Neural progenitor cell (in vitro differentiated cells): ENCODE results near the gene ATXN7L1. TPM values are rescaled to one million over a fixed set of nuclear protein-coding genes. Genes with fewer than 3 reads are reported as not detected.

Experiments
- DNase-seq: peaks from one replicate; pipeline ENCODE4 v3.0.0-alpha.2; 2016; ENCODE audit warnings: low spot score
- H2AFZ ChIP-seq: fragments of 200-600 bp; sonication (generic); replicated peaks from 2 replicates; pipeline ENCODE4 v1.6.1; 2016; ENCODE audit warnings: antibody characterized with exemption
- H3F3A ChIP-seq: fragments of 200-600 bp; sonication (generic); 2 replicates; pipeline ENCODE4 v1.6.1; 2016; ENCODE audit warnings: antibody characterized with exemption, low read depth
- H3K27ac ChIP-seq: fragments of 200-600 bp; sonication (generic); 2 replicates; pipeline ENCODE4 v1.5.1; 2016; ENCODE audit warnings: mild to moderate bottlenecking
- H3K27me3 ChIP-seq: fragments of 200-600 bp; sonication (generic); 2 replicates; pipeline ENCODE4 v1.6.1; 2016; ENCODE audit warnings: mild to moderate bottlenecking, moderate library complexity
- H3K36me3 ChIP-seq: fragments of 200-600 bp; sonication (generic); 2 replicates; pipeline ENCODE4 v1.5.1; 2016
- H3K4me1 ChIP-seq: fragments of 200-600 bp; sonication (generic); 2 replicates; pipeline ENCODE4 v1.6.1; 2016; ENCODE audit warnings: mixed run types
- H3K4me2 ChIP-seq: fragments of 200-600 bp; sonication (generic); 2 replicates; pipeline ENCODE4 v1.6.1; 2016
- H3K4me3 ChIP-seq: fragments of 200-600 bp; sonication (generic); 2 replicates; pipeline ENCODE4 v1.5.1; 2016
- H3K79me2 ChIP-seq: fragments of 200-600 bp; sonication (generic); 2 replicates; pipeline ENCODE4 v1.6.1; 2016; ENCODE audit warnings: low read depth
- H3K9ac ChIP-seq: fragments of 200-600 bp; sonication (generic); 2 replicates; pipeline ENCODE4 v1.6.1; 2016
- H3K9me3 ChIP-seq: fragments of 200-600 bp; sonication (generic); 2 replicates; pipeline ENCODE4 v1.5.1; 2016; ENCODE audit warnings: low read depth
- H4K20me1 ChIP-seq: fragments of 200-600 bp; sonication (generic); 2 replicates; pipeline ENCODE4 v1.6.1; 2016; ENCODE audit warnings: low read depth
- H3K27ac Mint-ChIP-seq: 3 replicates; pipeline ENCODE4 v1.8.0; 2021; ENCODE audit warnings: mixed read lengths
- H3K27me3 Mint-ChIP-seq: 2 replicates; pipeline ENCODE4 v1.8.0; 2022; ENCODE audit warnings: low read depth, mild to moderate bottlenecking, inconsistent platforms, moderate library complexity, mixed read lengths; ENCODE audit not compliant: insufficient read depth
- H3K36me3 Mint-ChIP-seq: 3 replicates; pipeline ENCODE4 v1.8.0; 2021; ENCODE audit warnings: mixed read lengths
- H3K4me1 Mint-ChIP-seq: 3 replicates; pipeline ENCODE4 v1.8.0; 2021; ENCODE audit warnings: mixed read lengths
- H3K4me3 Mint-ChIP-seq: 3 replicates; pipeline ENCODE4 v1.8.0; 2021; ENCODE audit warnings: mild to moderate bottlenecking, moderate library complexity, mixed read lengths
- H3K9me3 Mint-ChIP-seq: 3 replicates; pipeline ENCODE4 v1.8.0; 2020; ENCODE audit warnings: mixed read lengths
- CTCF ChIP-seq: fragments of 200-600 bp; sonication (generic); IDR thresholded peaks from 2 replicates; pipeline ENCODE4 v1.5.1; 2017; ENCODE audit warnings: antibody characterized with exemption, mild to moderate bottlenecking
- EZH2 ChIP-seq: fragments of 200-600 bp; sonication (generic); IDR thresholded peaks from 2 replicates; pipeline ENCODE4 v1.6.1; 2017; ENCODE audit warnings: antibody characterized with exemption, mild to moderate bottlenecking, moderate library complexity
- EZH2phosphoT487 ChIP-seq: fragments of 200-600 bp; sonication (generic); IDR thresholded peaks from 2 replicates; pipeline ENCODE4 v1.6.1; 2017; ENCODE audit warnings: antibody characterized with exemption
- total RNA-seq: library from RNA; depleted of rRNA; stranded (reverse); fragments of >200 nt; gene quantifications from 2 replicates; pipeline ENCODE4 v1.2.3, GENCODE V29; 2015; ENCODE audit warnings: low replicate concordance

ATXN7L1 gene
- total RNA-seq, 1 donor from 2014 or later = 5.9 TPM

GRCh38 chr7:105814481-105814880 lies 61.9 kb downstream of the ATXN7L1 start:
- Mint-ChIP-seq H3K27me3 (peaks cover 6% of the 10 kb centered on the region), H3K4me1 (peaks cover 20% of the 10 kb centered on the region), H3K27ac (no peak overlapping the region), H3K9me3 (no peaks in the 10 kb centered on the region), H3K4me3 (no peak overlapping the region), H3K36me3 (no peaks in the 10 kb centered on the region)
- no peak for DNase-seq
- TF ChIP-seq CTCF = no peak
- no peak for TF ChIP-seq EZH2phosphoT487
- TF ChIP-seq EZH2 = no peak
- no peak overlapping the region for H3K9ac ChIP-seq
- H3K27ac ChIP-seq = no peak overlapping the region
- no peaks in the 10 kb centered on the region for H3F3A ChIP-seq
- H3K79me2 ChIP-seq = no peaks in the 10 kb centered on the region
- no peaks in the 10 kb centered on the region for H3K27me3 ChIP-seq
- H3K4me2 ChIP-seq = no peak overlapping the region
- H3K36me3 ChIP-seq = no peaks in the 10 kb centered on the region
- H3K9me3 ChIP-seq = no peaks in the 10 kb centered on the region
- no peaks in the 10 kb centered on the region for H3K4me1 ChIP-seq
- no peak overlapping the region for H2AFZ ChIP-seq
- no peak overlapping the region for H3K4me3 ChIP-seq
- H4K20me1 ChIP-seq = peaks cover 9% of the 10 kb centered on the region

GRCh38 chr7:105811189-105811847 lies 65.1 kb downstream of the ATXN7L1 start:
- no peaks in the 10 kb centered on the region for H3K79me2 ChIP-seq
- H3F3A ChIP-seq = no peaks in the 10 kb centered on the region
- H3K4me3 ChIP-seq = no peak overlapping the region
- H3K27ac Mint-ChIP-seq = no peak overlapping the region
- H3K36me3 Mint-ChIP-seq = no peaks in the 10 kb centered on the region
- no peak overlapping the region for H3K27ac ChIP-seq
- H3K27me3 Mint-ChIP-seq = peaks cover 3% of the 10 kb centered on the region
- no peak for DNase-seq
- no peaks in the 10 kb centered on the region for H3K9me3 ChIP-seq
- peaks cover 20% of the 10 kb centered on the region for H4K20me1 ChIP-seq
- no peak overlapping the region for H3K9ac ChIP-seq
- H2AFZ ChIP-seq = no peak overlapping the region
- peaks cover 13% of the 10 kb centered on the region for H3K4me1 Mint-ChIP-seq
- H3K4me3 Mint-ChIP-seq = no peak overlapping the region
- H3K27me3 ChIP-seq = no peaks in the 10 kb centered on the region
- H3K9me3 Mint-ChIP-seq = no peaks in the 10 kb centered on the region
- H3K4me2 ChIP-seq = no peak overlapping the region
- TF ChIP-seq CTCF = no peak
- H3K36me3 ChIP-seq = no peaks in the 10 kb centered on the region
- H3K4me1 ChIP-seq = no peaks in the 10 kb centered on the region

DNA sequence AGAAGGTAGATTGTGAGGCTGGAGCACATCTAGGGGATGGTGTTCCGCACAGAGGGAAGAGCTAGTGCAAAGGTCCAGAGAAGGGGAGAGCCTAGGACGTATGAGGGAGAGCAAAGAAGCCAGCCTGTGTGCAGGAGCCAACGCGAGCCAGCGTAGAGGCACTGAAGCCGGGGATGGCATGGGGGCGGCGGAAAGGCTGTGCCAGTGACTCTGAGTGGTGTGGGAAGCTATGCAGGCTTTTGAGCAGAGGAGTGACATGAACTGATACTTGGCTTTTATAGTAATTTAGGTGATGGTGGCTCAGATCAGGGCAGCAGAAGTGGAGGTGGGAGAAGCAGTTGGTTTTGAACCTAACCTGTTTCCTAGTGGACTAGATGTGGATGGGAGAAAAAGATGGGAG lies 65.8 kb downstream of the ATXN7L1 start:
- Histone ChIP-seq H3K9ac (no peak overlapping the region), H3K9me3 (no peaks in the 10 kb centered on the region), H3K79me2 (no peaks in the 10 kb centered on the region), H3K36me3 (no peaks in the 10 kb centered on the region), H3K27ac (no peak overlapping the region), H4K20me1 (peaks cover 23% of the 10 kb centered on the region), H3K4me3 (no peak overlapping the region), H3K4me1 (peaks cover 6% of the 10 kb centered on the region), H3F3A (no peaks in the 10 kb centered on the region), H2AFZ (no peak overlapping the region), H3K4me2 (no peak overlapping the region), H3K27me3 (no peaks in the 10 kb centered on the region)
- Mint-ChIP-seq H3K4me1 (peaks cover 13% of the 10 kb centered on the region), H3K9me3 (no peaks in the 10 kb centered on the region), H3K36me3 (no peaks in the 10 kb centered on the region), H3K27ac (no peak overlapping the region), H3K4me3 (no peak overlapping the region), H3K27me3 (no peaks in the 10 kb centered on the region)
- TF ChIP-seq CTCF (no peak), EZH2phosphoT487 (no peak), EZH2 (no peak)
- DNase-seq = no peak
